Measurements from ENCODE around the gene AFG1L. TPM values are rescaled to one million over a fixed set of nuclear protein-coding genes. Genes with fewer than 3 reads are reported as not detected.

AFG1L gene
- total and polyA plus RNA-seq, 11 donors, result 1.9 to 16.6 (median 10.9) TPM

- DNase-seq, result peak in 1 of 5 donors; percentile 16
- peak overlapping the region in 8 of 12 donors; percentile 14 to 80 (median 40) for H3K27ac ChIP-seq
- intact Hi-C loops (cut with DNase I), result no loop called here
- 35 to 49% (median 45%) methylated on average over 3 of the region's 3 CpGs for WGBS, 4 donors
- H3K4me1 ChIP-seq, result peaks cover 0 to 25% (median 16%) of the 10 kb centered on the region in 12 donors
- H3K9me3 ChIP-seq, result no peaks in the 10 kb centered on the region
- TF ChIP-seq CTCF (IDR thresholded peaks at IDR 0.05) (no peak), POLR2A (IDR thresholded peaks at IDR 0.05) (no peak)
- no peaks in the 10 kb centered on the region for H3K36me3 ChIP-seq
- H3K4me3 ChIP-seq, result no peak overlapping the region
- peak in 3 of 4 donors; percentile 55 to 72 (median 60) for ATAC-seq
- no peaks in the 10 kb centered on the region for H3K27me3 ChIP-seq
These were observed 158.8 kb downstream of the AFG1L start for GRCh38 chr6:108453601-108454185.

GRCh38 chr6:108454356-108454755, 159.5 kb downstream of the AFG1L start:
- Histone ChIP-seq H3K9me3 (no peaks in the 10 kb centered on the region), H3K27ac (peak overlapping the region in 2 of 12 donors; percentile 68 to 80), H3K4me1 (peaks cover 0 to 25% (median 16%) of the 10 kb centered on the region in 12 donors), H3K4me3 (no peak overlapping the region), H3K27me3 (no peaks in the 10 kb centered on the region), H3K36me3 (no peaks in the 10 kb centered on the region)
- TF ChIP-seq POLR2A (IDR thresholded peaks at IDR 0.05), result no peak
- TF ChIP-seq CTCF (IDR thresholded peaks at IDR 0.05), result no peak
- no peak for DNase-seq
- WGBS, 4 donors, result 96 to 100% (median 100%) methylated on average over 2 of the region's 2 CpGs
- ATAC-seq, result no peak
- intact Hi-C loops (cut with DNase I), result no loop called here

GRCh38 chr6:108455688-108456087, 160.8 kb downstream of the AFG1L start:
- no peak for DNase-seq
- no peak overlapping the region for H3K27ac ChIP-seq
- ATAC-seq, result no peak
- WGBS, 4 donors, result 54 to 73% (median 66%) methylated on average over 1 of the region's 1 CpG
- TF ChIP-seq POLR2A (IDR thresholded peaks at IDR 0.05) (no peak), CTCF (IDR thresholded peaks at IDR 0.05) (no peak)
- H3K9me3 ChIP-seq, result no peaks in the 10 kb centered on the region
- intact Hi-C loops (cut with DNase I), result no loop called here
- peaks cover 0 to 25% (median 16%) of the 10 kb centered on the region in 12 donors for H3K4me1 ChIP-seq
- H3K27me3 ChIP-seq, result no peaks in the 10 kb centered on the region
- no peaks in the 10 kb centered on the region for H3K36me3 ChIP-seq
- no peak overlapping the region for H3K4me3 ChIP-seq

GRCh38 chr6:108463784-108464183, 168.9 kb downstream of the AFG1L start:
- no peak overlapping the region for H3K4me3 ChIP-seq
- TF ChIP-seq POLR2A (IDR thresholded peaks at IDR 0.05) (no peak), CTCF (IDR thresholded peaks at IDR 0.05) (no peak)
- 10 to 21% (median 18%) methylated on average over 4 of the region's 4 CpGs for WGBS, 4 donors
- ATAC-seq (peak in 2 of 4 donors; percentile 68 to 77), DNase-seq (peak in 2 of 5 donors; percentile 46 to 56)
- no peaks in the 10 kb centered on the region for H3K36me3 ChIP-seq
- no peaks in the 10 kb centered on the region for H3K9me3 ChIP-seq
- peak overlapping the region in 7 of 12 donors; percentile 11 to 48 (median 39) for H3K27ac ChIP-seq
- H3K4me1 ChIP-seq, result peaks cover 0 to 33% (median 22%) of the 10 kb centered on the region in 12 donors
- intact Hi-C loops (cut with DNase I), result loop anchor here in 1 of 10 donors (10.0 kb wide), 1 partner anchor 69 kb away; no protein-coding TSS in a partner anchor
- no peaks in the 10 kb centered on the region for H3K27me3 ChIP-seq

Data from heart left ventricle (tissue), 16 donors.